T-helper 1 cell treated with Interleukin-12 subunit alpha and Interleukin-12 subunit beta and Interleukin-4 antibody, amounts not matched to agents 30 μg/mL and 1 μg/mL, for 36 hours (primary cell): ENCODE data around the gene CWC22.
"Not testable (repeated sequence)": the region's sequence is repeated elsewhere in the genome, so short reads cannot be mapped to it uniquely, and the experiment has no call there.

Experiments used
- H3K27ac Mint-ChIP-seq: one replicate; pipeline ENCODE4 v1.8.0; 2021; ENCODE audit warnings: mild to moderate bottlenecking, mixed read lengths
- H3K27me3 Mint-ChIP-seq: one replicate; pipeline ENCODE4 v1.8.0; 2021; ENCODE audit warnings: low read depth, mixed read lengths
- H3K36me3 Mint-ChIP-seq: one replicate; pipeline ENCODE4 v1.8.0; 2021; ENCODE audit warnings: low read depth, mixed read lengths
- H3K4me1 Mint-ChIP-seq: one replicate; pipeline ENCODE4 v1.8.0; 2021; ENCODE audit warnings: low read depth, mixed read lengths
- H3K4me3 Mint-ChIP-seq: one replicate; pipeline ENCODE4 v1.8.0; 2021; ENCODE audit warnings: mild to moderate bottlenecking, moderate library complexity, mixed read lengths
- H3K9me3 Mint-ChIP-seq: one replicate; pipeline ENCODE4 v1.8.0; 2021; ENCODE audit warnings: mixed read lengths

CWC22 gene

DNA sequence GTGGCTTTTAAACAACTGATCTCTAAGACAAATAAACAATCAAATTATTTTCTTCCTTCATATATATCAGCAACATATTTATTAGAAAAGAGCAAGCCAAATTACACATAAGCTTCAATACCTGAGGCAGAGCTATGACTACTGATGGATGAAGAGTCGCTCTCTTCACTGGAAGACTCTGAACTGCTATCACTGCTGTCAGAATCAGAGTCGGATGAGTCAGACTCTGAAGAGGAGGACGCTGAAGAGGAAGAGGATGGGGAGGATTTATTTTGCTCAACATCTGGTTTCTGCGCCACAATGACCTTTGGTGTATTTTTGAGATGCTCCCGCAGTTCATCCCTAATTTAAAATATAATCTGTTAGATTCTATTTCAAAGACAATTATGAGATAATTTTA, 56.7 kb downstream of the CWC22 start:
- H3K4me3 Mint-ChIP-seq, result no peak overlapping the region
- H3K27ac Mint-ChIP-seq, result no peak overlapping the region
- no peaks in the 10 kb centered on the region for H3K9me3 Mint-ChIP-seq
- H3K4me1 Mint-ChIP-seq, result no peaks in the 10 kb centered on the region
- H3K27me3 Mint-ChIP-seq, result no peaks in the 10 kb centered on the region
- peaks cover 30% of the 10 kb centered on the region for H3K36me3 Mint-ChIP-seq

DNA sequence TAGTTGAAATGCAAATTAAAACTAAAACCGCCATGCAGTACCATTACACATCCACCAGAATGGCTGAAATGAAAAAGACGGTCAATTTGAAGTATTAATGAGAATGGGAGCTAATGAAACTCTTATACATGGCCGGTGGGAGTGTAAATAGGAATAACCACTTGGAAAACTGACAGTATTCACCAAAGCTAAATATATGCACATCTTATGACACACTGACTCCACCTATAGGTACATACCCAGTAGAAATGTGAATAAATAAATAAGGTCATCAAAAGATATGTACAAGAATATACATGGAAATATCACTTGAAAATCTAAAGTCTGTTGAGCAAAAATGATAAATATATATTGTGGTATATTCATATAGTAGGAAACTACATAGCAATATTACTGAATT, 57.7 kb downstream of the CWC22 start:
- Mint-ChIP-seq H3K36me3 (peaks cover 32% of the 10 kb centered on the region), H3K27me3 (no peaks in the 10 kb centered on the region), H3K27ac (no peak overlapping the region), H3K4me1 (no peaks in the 10 kb centered on the region), H3K4me3 (no peak overlapping the region), H3K9me3 (no peaks in the 10 kb centered on the region)

DNA sequence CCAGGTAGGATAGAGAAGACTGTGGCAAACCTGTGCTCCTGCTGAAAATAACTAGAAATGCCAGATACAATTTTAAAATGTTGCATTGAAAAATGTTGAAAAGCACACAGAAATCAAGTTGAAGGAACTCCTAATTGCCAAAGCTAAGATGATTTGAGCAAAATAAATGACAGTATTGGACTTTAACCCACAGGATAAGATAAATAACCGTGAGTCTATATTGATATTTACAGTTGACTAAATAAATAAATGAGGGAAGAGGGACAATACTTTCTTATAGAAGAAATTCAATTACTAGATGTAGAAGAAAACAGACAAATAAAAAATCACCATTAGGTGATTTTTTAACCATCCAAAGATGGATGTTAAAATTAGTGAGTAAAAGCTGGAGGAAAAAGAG, 59.0 kb downstream of the CWC22 start:
- no peaks in the 10 kb centered on the region for H3K27me3 Mint-ChIP-seq
- peaks cover 29% of the 10 kb centered on the region for H3K36me3 Mint-ChIP-seq
- H3K27ac Mint-ChIP-seq, result no peak overlapping the region
- H3K4me3 Mint-ChIP-seq, result no peak overlapping the region
- H3K9me3 Mint-ChIP-seq, result no peaks in the 10 kb centered on the region
- H3K4me1 Mint-ChIP-seq, result no peaks in the 10 kb centered on the region

DNA sequence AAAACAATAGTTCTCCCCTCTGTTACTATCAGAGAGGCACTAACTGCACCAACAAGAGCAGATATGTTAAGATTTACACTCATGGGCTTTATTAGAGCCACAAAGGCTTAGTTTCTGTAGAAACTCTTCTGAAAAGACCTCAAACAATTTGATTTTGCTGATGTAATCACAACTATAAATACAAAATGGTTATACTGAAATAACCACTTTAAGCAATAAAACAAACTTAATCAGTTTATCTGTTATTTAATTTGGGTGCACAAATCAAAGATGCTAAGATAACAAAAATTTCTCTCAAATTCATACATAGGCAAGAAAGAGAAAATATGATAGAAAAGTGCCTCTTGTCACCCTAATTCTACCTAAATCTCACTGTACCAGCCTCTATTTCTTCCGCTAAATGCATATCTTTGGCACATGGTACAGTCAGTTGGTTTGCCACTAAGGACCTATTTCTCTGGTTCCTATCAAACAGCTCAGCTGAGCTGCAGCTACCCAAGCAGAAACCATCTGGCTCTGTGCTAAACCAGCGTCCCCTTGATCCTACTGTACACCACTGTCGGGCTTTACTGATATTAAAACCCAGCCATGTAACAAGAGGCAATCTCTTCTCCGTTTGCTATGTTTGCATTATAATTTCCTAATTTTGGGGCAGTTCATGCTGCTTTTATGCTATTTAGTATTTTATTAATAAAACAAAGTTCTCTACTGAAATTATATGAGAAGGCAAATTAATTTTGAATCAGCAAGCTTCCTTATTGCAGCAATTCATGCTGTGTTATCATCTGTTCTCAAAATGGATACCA, 60.1 kb downstream of the CWC22 start:
- no peaks in the 10 kb centered on the region for H3K4me1 Mint-ChIP-seq
- H3K27me3 Mint-ChIP-seq, result no peaks in the 10 kb centered on the region
- H3K9me3 Mint-ChIP-seq, result no peaks in the 10 kb centered on the region
- H3K27ac Mint-ChIP-seq, result no peak overlapping the region
- H3K36me3 Mint-ChIP-seq, result peaks cover 26% of the 10 kb centered on the region
- H3K4me3 Mint-ChIP-seq, result no peak overlapping the region

DNA sequence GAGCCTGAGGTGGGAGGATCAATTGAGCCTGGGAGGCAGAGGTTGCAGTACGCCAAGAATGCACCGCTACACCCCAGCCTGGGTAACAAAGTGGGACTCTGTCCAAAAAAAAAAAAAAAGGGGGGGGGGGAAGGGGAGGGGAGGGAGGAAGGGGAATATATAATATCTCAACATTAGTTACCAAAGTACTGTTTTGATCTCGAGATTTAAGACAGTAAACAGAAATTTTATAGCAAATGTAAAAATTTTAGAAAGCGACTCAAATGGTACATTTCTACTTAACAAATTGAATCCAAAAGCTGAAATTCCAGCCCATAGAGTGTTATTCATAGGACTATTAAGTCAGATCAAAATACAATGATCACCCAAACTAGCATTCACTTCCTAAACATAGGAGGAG, 60.8 kb downstream of the CWC22 start:
- Mint-ChIP-seq H3K4me1 (peaks cover 1% of the 10 kb centered on the region), H3K36me3 (peaks cover 21% of the 10 kb centered on the region)

DNA sequence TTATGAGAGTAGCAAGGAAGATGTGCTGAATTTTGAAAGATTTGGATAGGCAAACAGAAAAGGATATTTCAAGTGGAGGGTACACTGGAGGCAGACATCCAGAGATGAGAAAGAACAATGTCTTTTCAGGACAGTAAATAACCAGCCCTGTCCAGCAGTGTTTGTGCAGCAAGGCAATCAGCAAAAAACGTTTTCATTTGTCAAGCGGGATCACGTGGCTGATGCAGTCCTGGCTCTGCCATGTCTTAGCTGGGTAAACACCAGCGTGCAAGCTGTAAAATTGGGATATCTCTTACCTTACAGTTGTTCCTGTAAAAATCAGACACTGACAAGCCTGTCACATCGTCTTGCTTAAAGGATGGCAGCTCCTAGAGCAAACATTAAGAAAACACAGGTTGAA, 67.8 kb downstream of the CWC22 start:
- H3K4me1 Mint-ChIP-seq, result peaks cover 1% of the 10 kb centered on the region
- peaks cover 2% of the 10 kb centered on the region for H3K36me3 Mint-ChIP-seq
- no peak overlapping the region for H3K4me3 Mint-ChIP-seq
- no peaks in the 10 kb centered on the region for H3K27me3 Mint-ChIP-seq
- H3K27ac Mint-ChIP-seq, result no peak overlapping the region
- H3K9me3 Mint-ChIP-seq, result no peaks in the 10 kb centered on the region

More for the DNA sequence above, 60.8 kb downstream of the CWC22 start:
- Mint-ChIP-seq H3K9me3 (no peaks in the 10 kb centered on the region), H3K4me3 (no peak overlapping the region), H3K27me3 (no peaks in the 10 kb centered on the region), H3K27ac (no peak overlapping the region)

DNA sequence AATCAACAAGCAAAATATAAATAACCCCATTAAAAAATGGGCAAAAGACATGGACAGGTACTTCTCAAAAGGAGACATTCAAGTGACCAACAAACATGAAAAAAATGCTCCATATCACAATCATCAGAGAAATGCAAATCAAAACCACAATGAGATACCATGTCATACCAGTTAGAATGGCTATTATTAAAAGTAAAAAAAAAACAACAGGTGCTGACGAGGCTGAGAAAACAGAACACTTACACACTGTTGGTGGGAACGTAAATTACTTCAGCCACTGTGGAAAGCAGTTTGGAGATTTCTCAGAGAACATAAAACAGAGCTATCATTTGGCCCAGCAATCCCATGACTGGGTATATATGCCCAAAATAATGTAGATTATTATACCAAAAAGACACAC, 69.1 kb downstream of the CWC22 start:
- peaks cover 1% of the 10 kb centered on the region for H3K4me1 Mint-ChIP-seq
- H3K9me3 Mint-ChIP-seq, result no peaks in the 10 kb centered on the region
- H3K27me3 Mint-ChIP-seq, result no peaks in the 10 kb centered on the region
- no peak overlapping the region for H3K27ac Mint-ChIP-seq
- no peak overlapping the region for H3K4me3 Mint-ChIP-seq
- no peaks in the 10 kb centered on the region for H3K36me3 Mint-ChIP-seq

DNA sequence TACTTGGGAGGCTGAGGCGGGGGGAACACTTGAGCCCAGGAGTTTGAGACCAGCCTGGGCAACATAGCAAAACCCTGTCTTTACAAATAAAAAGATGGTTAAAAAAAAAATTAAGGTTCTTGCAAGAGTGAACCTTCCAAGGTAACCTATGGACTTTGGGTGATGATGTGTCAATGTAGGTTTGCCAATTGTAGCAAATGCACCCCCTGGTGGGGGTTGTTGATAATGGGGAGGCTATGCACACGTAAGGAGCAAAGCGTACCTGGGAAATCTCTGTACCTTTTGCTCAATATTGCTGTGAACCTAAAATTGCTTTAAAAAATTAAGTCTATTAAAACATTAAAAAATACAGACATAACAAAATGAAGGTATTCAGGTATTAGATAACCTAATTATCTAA, 70.4 kb downstream of the CWC22 start:
- Mint-ChIP-seq H3K27ac (no peak overlapping the region), H3K4me1 (peaks cover 1% of the 10 kb centered on the region), H3K36me3 (no peaks in the 10 kb centered on the region), H3K27me3 (no peaks in the 10 kb centered on the region), H3K9me3 (peaks cover under 1% of the 10 kb centered on the region), H3K4me3 (no peak overlapping the region)

DNA sequence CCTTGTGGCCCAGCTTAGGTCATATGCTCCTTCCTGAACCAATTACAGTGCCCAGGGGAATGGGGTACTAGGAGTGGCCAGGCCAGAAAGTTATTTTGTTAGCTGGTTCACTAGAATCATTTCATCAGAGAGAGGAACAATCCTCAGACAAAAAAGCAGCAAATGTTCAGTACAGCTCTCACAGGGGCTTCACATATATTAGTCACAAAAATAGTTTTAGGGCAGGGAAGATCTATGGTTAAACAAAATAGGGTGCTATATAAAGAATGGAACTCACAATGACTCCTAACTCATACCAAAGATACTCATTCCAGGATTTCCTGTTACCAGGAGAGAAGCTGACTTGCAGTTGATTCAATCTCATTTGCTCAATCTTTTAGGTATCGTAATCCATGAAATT, 71.0 kb downstream of the CWC22 start:
- Mint-ChIP-seq H3K36me3 (no peaks in the 10 kb centered on the region), H3K4me1 (no peaks in the 10 kb centered on the region), H3K27me3 (no peaks in the 10 kb centered on the region), H3K27ac (no peak overlapping the region), H3K9me3 (peaks cover 6% of the 10 kb centered on the region), H3K4me3 (no peak overlapping the region)

DNA sequence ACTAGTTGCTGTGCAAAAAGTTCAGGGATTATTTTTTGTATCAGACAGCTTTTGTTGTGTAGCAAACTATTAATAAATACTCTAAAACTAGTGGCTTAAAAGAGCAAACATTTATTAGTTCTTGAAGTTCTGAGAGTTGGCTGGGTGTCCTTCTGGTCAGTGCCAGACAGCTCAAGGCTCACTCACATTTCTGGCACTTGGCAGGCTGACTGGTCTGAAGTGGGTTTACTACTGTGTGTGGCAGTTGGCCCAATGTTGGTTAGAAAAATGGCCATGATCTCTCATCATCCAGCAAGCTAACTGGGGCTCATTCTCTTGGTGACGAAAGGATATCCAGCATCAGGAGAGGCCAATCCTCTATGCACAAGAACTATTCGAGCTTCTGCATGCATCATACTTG, 74.3 kb downstream of the CWC22 start:
- Mint-ChIP-seq H3K36me3 (no peaks in the 10 kb centered on the region), H3K9me3 (peaks cover 15% of the 10 kb centered on the region), H3K4me3 (no peak overlapping the region), H3K27ac (no peak overlapping the region), H3K27me3 (no peaks in the 10 kb centered on the region), H3K4me1 (no peaks in the 10 kb centered on the region)

DNA sequence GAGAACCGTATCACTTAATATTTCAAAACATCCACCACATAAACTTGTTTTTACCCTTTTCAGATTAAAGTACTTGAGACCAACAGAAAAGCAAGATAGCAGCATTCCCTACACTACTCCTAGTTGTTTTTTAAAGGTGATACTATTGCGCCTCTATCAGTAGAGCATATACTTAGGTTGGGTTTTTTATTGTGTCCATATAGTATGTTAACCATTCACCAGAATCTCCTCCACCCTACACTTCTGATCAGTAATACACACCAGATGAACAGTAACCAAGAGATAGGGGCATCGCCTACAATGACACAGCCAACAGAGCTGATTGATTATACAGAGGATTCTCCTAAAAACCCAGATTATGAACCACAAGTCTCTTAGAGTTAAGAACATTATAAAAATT, 75.6 kb downstream of the CWC22 start:
- H3K36me3 Mint-ChIP-seq, result no peaks in the 10 kb centered on the region
- no peaks in the 10 kb centered on the region for H3K4me1 Mint-ChIP-seq
- no peak overlapping the region for H3K27ac Mint-ChIP-seq
- H3K9me3 Mint-ChIP-seq, result peaks cover 21% of the 10 kb centered on the region
- no peak overlapping the region for H3K4me3 Mint-ChIP-seq
- no peaks in the 10 kb centered on the region for H3K27me3 Mint-ChIP-seq

DNA sequence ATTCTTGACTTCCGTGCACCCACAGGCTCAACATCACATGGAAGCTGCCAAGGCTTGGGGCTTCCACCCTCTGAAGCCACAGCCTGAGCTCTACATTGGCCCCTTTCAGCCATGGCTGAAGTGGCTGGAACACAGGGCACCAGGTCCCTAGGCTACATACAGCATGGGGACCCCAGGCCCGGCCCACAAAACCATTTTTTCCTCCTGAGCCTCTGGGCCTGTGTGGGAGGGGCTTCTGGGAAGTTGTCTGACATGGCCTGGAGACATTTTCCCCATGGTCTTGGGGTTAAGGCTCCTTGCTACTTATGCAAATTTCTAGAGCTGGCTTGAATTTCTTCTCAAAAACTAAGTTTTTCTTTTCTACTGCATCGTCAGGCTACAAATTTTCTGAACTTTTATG, 77.1 kb downstream of the CWC22 start:
- H3K36me3 Mint-ChIP-seq, H3K4me3 Mint-ChIP-seq, H3K4me1 Mint-ChIP-seq, H3K27ac Mint-ChIP-seq, H3K27me3 Mint-ChIP-seq: not testable (repeated sequence)
- H3K9me3 Mint-ChIP-seq, result peaks cover 25% of the 10 kb centered on the region

DNA sequence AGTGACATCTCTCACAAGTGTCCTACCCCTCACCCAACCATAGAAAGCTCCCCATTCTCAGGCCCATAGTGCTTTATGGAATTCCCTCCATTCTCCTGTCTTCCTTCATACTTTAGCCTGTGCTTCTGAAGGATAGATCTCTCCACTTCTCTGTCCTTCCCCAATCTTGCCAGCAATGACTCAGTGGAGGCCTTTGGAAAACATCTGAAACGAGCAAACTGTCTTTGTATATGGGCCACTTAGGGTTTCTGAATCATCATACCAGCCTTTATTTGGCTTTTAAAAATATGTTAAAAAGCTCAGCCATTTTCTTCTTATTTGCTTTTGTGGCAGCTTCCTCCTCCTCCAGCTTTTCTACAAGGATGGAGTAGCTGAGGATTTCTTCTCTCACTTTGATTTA, 80.1 kb downstream of the CWC22 start:
- Mint-ChIP-seq H3K27ac (no peak overlapping the region), H3K4me1 (no peaks in the 10 kb centered on the region), H3K9me3 (peaks cover 25% of the 10 kb centered on the region), H3K4me3 (no peak overlapping the region), H3K27me3 (no peaks in the 10 kb centered on the region), H3K36me3 (no peaks in the 10 kb centered on the region)

DNA sequence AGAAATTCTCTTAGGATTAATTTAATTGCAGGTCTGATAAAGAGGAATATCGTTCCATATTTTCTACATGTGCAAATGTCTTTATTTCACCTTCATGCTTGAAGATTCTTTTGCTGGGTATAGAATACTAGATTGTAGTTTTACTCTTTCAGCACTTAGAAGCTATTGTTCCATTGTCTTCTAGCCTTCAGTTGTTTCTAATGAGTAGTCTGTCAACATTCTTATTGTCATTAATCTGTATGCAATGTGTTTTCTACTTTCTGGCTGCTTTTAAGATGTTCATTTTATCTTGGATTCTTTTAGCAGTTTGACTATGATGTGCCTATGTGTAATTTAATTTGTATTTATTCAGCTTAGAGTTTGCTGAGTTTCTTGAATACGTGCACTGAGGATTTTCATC, 81.4 kb downstream of the CWC22 start:
- Mint-ChIP-seq H3K27ac (no peak overlapping the region), H3K36me3 (no peaks in the 10 kb centered on the region), H3K4me1 (no peaks in the 10 kb centered on the region), H3K4me3 (no peak overlapping the region), H3K27me3 (no peaks in the 10 kb centered on the region), H3K9me3 (peaks cover 15% of the 10 kb centered on the region)

DNA sequence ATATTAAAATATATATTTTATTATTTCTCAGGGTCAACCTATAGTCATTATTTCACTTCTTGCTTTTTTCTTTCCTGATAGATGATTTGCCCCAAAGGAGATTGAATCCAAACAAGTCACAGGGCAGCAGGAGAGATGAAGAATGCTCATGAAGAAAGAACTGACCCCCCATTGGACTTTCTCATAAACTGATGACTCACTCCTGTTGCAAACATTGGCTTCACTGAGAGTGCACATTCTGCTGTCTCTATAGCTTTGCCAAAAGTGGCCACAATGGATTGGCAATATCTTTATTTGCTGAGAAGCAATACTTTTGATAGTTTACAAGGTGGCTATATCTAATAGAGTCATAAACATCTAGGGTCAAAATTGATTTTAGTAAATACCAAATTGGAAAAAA, 89.8 kb downstream of the CWC22 start:
- no peaks in the 10 kb centered on the region for H3K9me3 Mint-ChIP-seq

More for the DNA sequence above, 89.8 kb downstream of the CWC22 start:
- H3K4me1 Mint-ChIP-seq, result no peaks in the 10 kb centered on the region
- no peaks in the 10 kb centered on the region for H3K36me3 Mint-ChIP-seq
- no peaks in the 10 kb centered on the region for H3K27me3 Mint-ChIP-seq
- no peak overlapping the region for H3K4me3 Mint-ChIP-seq
- no peak overlapping the region for H3K27ac Mint-ChIP-seq
